ENCODE measurements around the gene NAGPA. TPM values are rescaled to one million over a fixed set of nuclear protein-coding genes. Genes with fewer than 3 reads are reported as not detected.

Gene NAGPA
- total RNA-seq, 2 donors from 2014 or later, result 8.1 to 12.7 TPM

GRCh38 chr16:5020551-5020950 is 13.2 kb downstream of the NAGPA start:
- no peaks in the 10 kb centered on the region for H3K27me3 ChIP-seq
- H3K36me3 ChIP-seq, result no peaks in the 10 kb centered on the region
- TF ChIP-seq CTCF (IDR thresholded peaks at IDR 0.05), result no peak
- peaks cover 0 to 5% of the 10 kb centered on the region in 2 donors for H3K4me1 ChIP-seq
- no peak overlapping the region for H3K4me3 ChIP-seq
- no peak overlapping the region for H3K27ac ChIP-seq
- DNase-seq (ENCODE audit: low spot score), result no peak
- H3K9me3 ChIP-seq, result no peaks in the 10 kb centered on the region

- Histone ChIP-seq H3K27me3 (no peaks in the 10 kb centered on the region), H3K4me3 (no peak overlapping the region), H3K9me3 (no peaks in the 10 kb centered on the region), H3K4me1 (no peaks in the 10 kb centered on the region), H3K36me3 (no peaks in the 10 kb centered on the region), H3K27ac (no peak overlapping the region)
- no peak for TF ChIP-seq CTCF (IDR thresholded peaks at IDR 0.05)
- DNase-seq (ENCODE audit: low spot score), result no peak
Observed at GRCh38 chr16:5019775-5020174, 14.0 kb downstream of the NAGPA start.

- Histone ChIP-seq H3K4me1 (no peaks in the 10 kb centered on the region), H3K27ac (no peak overlapping the region), H3K27me3 (no peaks in the 10 kb centered on the region), H3K36me3 (no peaks in the 10 kb centered on the region), H3K4me3 (no peak overlapping the region), H3K9me3 (no peaks in the 10 kb centered on the region)
- no peak for TF ChIP-seq CTCF (IDR thresholded peaks at IDR 0.05)
- DNase-seq (ENCODE audit: low spot score), result no peak
Observed at GRCh38 chr16:5018793-5019192, 14.9 kb downstream of the NAGPA start.

- Histone ChIP-seq H3K4me3 (no peak overlapping the region), H3K4me1 (no peaks in the 10 kb centered on the region), H3K27ac (no peak overlapping the region), H3K36me3 (no peaks in the 10 kb centered on the region), H3K27me3 (no peaks in the 10 kb centered on the region), H3K9me3 (no peaks in the 10 kb centered on the region)
- no peak for DNase-seq (ENCODE audit: low spot score)
- no peak for TF ChIP-seq CTCF (IDR thresholded peaks at IDR 0.05)
Observed at GRCh38 chr16:5017678-5017969, 16.1 kb downstream of the NAGPA start.

GRCh38 chr16:5016967-5017677 is 16.6 kb downstream of the NAGPA start:
- H3K27ac ChIP-seq, result no peak overlapping the region
- no peaks in the 10 kb centered on the region for H3K36me3 ChIP-seq
- no peak for TF ChIP-seq CTCF (IDR thresholded peaks at IDR 0.05)
- H3K4me3 ChIP-seq, result no peak overlapping the region
- no peaks in the 10 kb centered on the region for H3K4me1 ChIP-seq
- no peak for DNase-seq (ENCODE audit: low spot score)
- H3K9me3 ChIP-seq, result no peaks in the 10 kb centered on the region
- no peaks in the 10 kb centered on the region for H3K27me3 ChIP-seq

GRCh38 chr16:5015887-5016286 is 17.8 kb downstream of the NAGPA start:
- no peaks in the 10 kb centered on the region for H3K36me3 ChIP-seq
- DNase-seq (ENCODE audit: low spot score), result no peak
- no peak for TF ChIP-seq CTCF (IDR thresholded peaks at IDR 0.05)
- no peak overlapping the region for H3K27ac ChIP-seq
- H3K4me3 ChIP-seq, result no peak overlapping the region
- H3K9me3 ChIP-seq, result no peaks in the 10 kb centered on the region
- no peaks in the 10 kb centered on the region for H3K4me1 ChIP-seq
- H3K27me3 ChIP-seq, result no peaks in the 10 kb centered on the region

Measured in right atrium auricular region (tissue), 2 donors.